SK-N-SH treated with all-trans-retinoic acid at 6 μM for 48 hours (cell line): ENCODE data around the gene QRSL1.
A peak's percentile ranks its signal among the peaks of the same experiment; 100 is the strongest.
"Not testable (repeated sequence)": the region's sequence is repeated elsewhere in the genome, so short reads cannot be mapped to it uniquely, and the experiment has no call there.

Experiments used
- ATAC-seq: fragments of 200-7000 bp; cut with Tn5 transposase; 3 replicates; pipeline ENCODE4 v1.9.1; 2020; ENCODE audit warnings: mild to moderate bottlenecking, moderate library complexity
- ARNTL ChIP-seq: fragments of 450-650 bp; formaldehyde crosslinking; IDR thresholded peaks from 2 replicates; pipeline ENCODE4 v1.5.0; 2020; ENCODE audit warnings: low read depth, mild to moderate bottlenecking, moderate library complexity, borderline replicate concordance
- BACH2 ChIP-seq: fragments of 250-450 bp; sonication (Bioruptor Pico); IDR thresholded peaks from 2 replicates; pipeline ENCODE4 v1.9.0; 2021; ENCODE audit warnings: mild to moderate bottlenecking, borderline replicate concordance
- CREB5 ChIP-seq: fragments of 250-450 bp; sonication (Bioruptor Pico); IDR thresholded peaks from 2 replicates; pipeline ENCODE4 v1.5.1; 2020; ENCODE audit warnings: low read depth, mild to moderate bottlenecking, moderate library complexity
- CSRNP3 ChIP-seq: fragments of 250-450 bp; sonication (Bioruptor Pico); IDR thresholded peaks from 2 replicates; pipeline ENCODE4 v1.5.1; 2021; ENCODE audit warnings: mild to moderate bottlenecking, moderate library complexity
- ESRRG ChIP-seq: fragments of 250-450 bp; sonication (Bioruptor Pico); IDR thresholded peaks from 2 replicates; pipeline ENCODE4 v1.6.1; 2021; ENCODE audit warnings: mild to moderate bottlenecking
- GLIS3 ChIP-seq: fragments of 250-450 bp; sonication (Bioruptor Pico); IDR thresholded peaks from 2 replicates; pipeline ENCODE4 v1.5.0; 2020; ENCODE audit warnings: mild to moderate bottlenecking, moderate library complexity
- OSR1 ChIP-seq: fragments of 250-450 bp; sonication (Bioruptor Pico); IDR thresholded peaks from 2 replicates; pipeline ENCODE4 v1.8.0; 2022; ENCODE audit warnings: moderate library complexity, mild to moderate bottlenecking, inconsistent platforms
- PATZ1 ChIP-seq: fragments of 250-450 bp; sonication (Bioruptor Pico); IDR thresholded peaks from 2 replicates; pipeline ENCODE4 v1.8.0; 2020; ENCODE audit warnings: mild to moderate bottlenecking, moderate library complexity, borderline replicate concordance
- POU6F1 ChIP-seq: fragments of 250-450 bp; sonication (Bioruptor Pico); IDR thresholded peaks from 2 replicates; pipeline ENCODE4 v1.8.0; 2021; ENCODE audit warnings: low read depth, mild to moderate bottlenecking, moderate library complexity, borderline replicate concordance
- SNAI2 ChIP-seq: fragments of 250-450 bp; sonication (Bioruptor Pico); IDR thresholded peaks from 2 replicates; pipeline ENCODE4 v1.5.0; 2020; ENCODE audit warnings: mild to moderate bottlenecking, moderate library complexity
- TOX ChIP-seq: fragments of 250-450 bp; sonication (Bioruptor Pico); IDR thresholded peaks from 2 replicates; pipeline ENCODE4 v1.8.0; 2021; ENCODE audit warnings: mild to moderate bottlenecking, moderate library complexity, borderline replicate concordance
- ZC3H10 ChIP-seq: fragments of 250-450 bp; sonication (Bioruptor Pico); IDR thresholded peaks from 2 replicates; pipeline ENCODE4 v1.5.1; 2021; ENCODE audit warnings: mild to moderate bottlenecking, moderate library complexity
- ZFP30 ChIP-seq: fragments of 450-650 bp; formaldehyde crosslinking; IDR thresholded peaks from 2 replicates; pipeline ENCODE4 v1.5.0; 2022; ENCODE audit warnings: mild to moderate bottlenecking, moderate library complexity
- ZNF565 ChIP-seq: fragments of 450-650 bp; formaldehyde crosslinking; conservative IDR thresholded peaks from 2 replicates; pipeline ENCODE4 v1.5.0; 2020; ENCODE audit warnings: low read depth, mild to moderate bottlenecking, moderate library complexity
- ZNF70 ChIP-seq: fragments of 450-650 bp; formaldehyde crosslinking; IDR thresholded peaks from 2 replicates; pipeline ENCODE4 v1.5.0; 2020; ENCODE audit warnings: mild to moderate bottlenecking, moderate library complexity
- ZNF8 ChIP-seq: fragments of 450-650 bp; formaldehyde crosslinking; IDR thresholded peaks from 2 replicates; pipeline ENCODE4 v1.5.0; 2020; ENCODE audit warnings: mild to moderate bottlenecking, moderate library complexity

The QRSL1 gene

GRCh38 chr6:106629103-106629858 lies at the start of gene QRSL1, which contains the start of gene RTN4IP1:
QRSL1 (plus strand) TSS chr6:106629578; CDS start chr6:106629682, 104 bp downstream.
RTN4IP1 (minus strand) TSS chr6:106629498; CDS start chr6:106629021, 477 bp downstream.
- ATAC-seq: peak; percentile 99
- no peak for TF ChIP-seq POU6F1 (CRISPR knock-in tag)
- TF ChIP-seq ZNF70 (CRISPR knock-in tag): no peak
- 0 out of 2 replicates have a peak, but pooled peaks have one; percentile 13 for TF ChIP-seq PATZ1 (CRISPR knock-in tag)
- TF ChIP-seq ARNTL (CRISPR knock-in tag): no peak

- no peak for TF ChIP-seq ZNF70 (CRISPR knock-in tag)
- TF ChIP-seq OSR1 (CRISPR knock-in tag): no peak
- TF ChIP-seq ESRRG (CRISPR knock-in tag): no peak
- no peak for TF ChIP-seq CREB5
- TF ChIP-seq POU6F1 (CRISPR knock-in tag): no peak
- no peak for TF ChIP-seq PATZ1 (CRISPR knock-in tag)
- no peak for TF ChIP-seq CSRNP3 (CRISPR knock-in tag)
- no peak for TF ChIP-seq TOX (CRISPR knock-in tag)
- TF ChIP-seq ZNF565: no peak
- TF ChIP-seq ZNF8 (CRISPR knock-in tag): no peak
- TF ChIP-seq BACH2 (CRISPR knock-in tag): no peak
- no peak for TF ChIP-seq SNAI2 (CRISPR knock-in tag)
- ATAC-seq: no peak
These were observed 47.9 kb upstream of the QRSL1 start for GRCh38 chr6:106581468-106581867.

GRCh38 chr6:106586815-106587415 lies 42.5 kb upstream of the QRSL1 start:
- no peak for ATAC-seq
- TF ChIP-seq ZC3H10 (CRISPR knock-in tag) (no peak), ZFP30 (CRISPR knock-in tag) (no peak), SNAI2 (CRISPR knock-in tag) (no peak), ZNF8 (CRISPR knock-in tag) (no peak), BACH2 (CRISPR knock-in tag) (no peak), GLIS3 (CRISPR knock-in tag) (no peak)

- not testable (repeated sequence) for ATAC-seq
These were observed 40.4 kb upstream of the QRSL1 start for GRCh38 chr6:106588937-106589336.
